NCI-H146 (cell line): ENCODE results near the gene BTBD16.

Experiments used
- DNase-seq: peaks from one replicate; lab custom pipeline; 2025; lab: John Stamatoyannopoulos, UW

Gene BTBD16

GRCh38 chr10:122374237-122374858 lies 103.3 kb downstream of the BTBD16 start, which contains the start of gene PLEKHA1:
Gene PLEKHA1 (plus strand): TSS chr10:122374708. CDS start chr10:122393201, 18,493 bp downstream.
- peak; percentile 94 for DNase-seq

DNA sequence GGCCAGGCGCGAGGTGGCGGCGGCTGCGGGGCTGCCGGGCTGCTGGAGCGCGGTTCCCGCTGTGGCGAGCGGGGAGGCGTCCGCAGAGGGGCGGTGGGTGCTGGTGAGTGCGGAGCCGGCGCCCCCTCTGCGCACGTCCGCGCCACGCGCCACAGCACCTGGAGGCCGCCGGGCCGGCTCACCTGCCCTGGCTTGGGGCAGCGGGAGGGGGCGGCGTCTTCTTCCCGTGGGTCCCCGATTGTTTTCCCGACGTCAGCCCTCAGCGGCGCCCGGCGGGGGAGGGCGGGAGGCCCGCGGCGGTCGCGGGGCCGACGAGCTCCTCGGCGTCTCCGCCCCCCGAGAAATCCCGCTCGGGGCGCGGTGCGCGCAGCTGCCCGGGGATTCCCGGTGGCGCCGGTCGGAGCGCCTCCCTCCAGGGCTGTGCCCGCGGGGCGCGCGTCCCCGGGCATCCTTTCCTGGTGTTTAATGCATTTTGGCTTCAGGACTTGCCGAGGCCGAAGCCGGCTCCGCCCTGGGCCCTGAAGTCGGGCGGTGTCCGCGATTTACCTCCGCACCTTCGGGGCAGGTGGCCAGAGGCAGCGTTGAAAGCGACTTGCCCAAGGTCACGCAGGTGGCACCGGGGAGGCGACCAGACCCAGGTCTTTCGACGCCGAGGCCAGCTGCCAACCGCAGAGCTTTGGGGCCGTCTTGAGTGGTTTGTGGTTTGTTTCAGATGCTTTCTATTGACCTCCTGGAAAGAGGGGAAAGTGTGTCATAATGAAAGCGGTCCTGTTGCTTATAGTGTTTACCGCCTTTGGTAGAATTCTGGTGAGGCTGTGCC lies 104.0 kb downstream of the BTBD16 start:
- peak; percentile 80 for DNase-seq

- DNase-seq = no peak
Measured at GRCh38 chr10:122375679-122376160, 104.6 kb downstream of the BTBD16 start.

- DNase-seq = no peak
Measured at GRCh38 chr10:122376364-122376961, 105.4 kb downstream of the BTBD16 start.

DNA sequence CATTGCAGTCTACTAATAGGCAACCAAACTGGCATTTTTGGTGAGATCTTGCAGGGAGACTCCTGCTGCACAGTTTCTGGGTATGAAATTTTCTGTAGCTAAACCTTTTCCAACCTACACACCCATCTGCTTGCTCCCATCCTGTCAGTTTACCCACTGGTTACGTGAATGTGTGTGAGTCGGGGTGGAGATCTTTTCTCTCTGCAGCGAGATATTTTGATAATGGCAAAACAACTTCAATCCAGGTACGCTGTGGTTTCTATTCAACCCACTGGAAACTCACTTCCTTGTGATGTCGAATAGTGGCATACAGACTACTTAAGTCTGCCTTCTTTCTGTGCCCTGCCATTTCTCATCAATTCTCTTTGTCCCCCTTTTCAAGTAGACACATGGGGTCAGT lies 107.9 kb downstream of the BTBD16 start:
- DNase-seq = no peak

GRCh38 chr10:122379537-122379936 lies 108.4 kb downstream of the BTBD16 start:
- DNase-seq = no peak

- no peak for DNase-seq
Measured at GRCh38 chr10:122380703-122381102, 109.6 kb downstream of the BTBD16 start.

DNA sequence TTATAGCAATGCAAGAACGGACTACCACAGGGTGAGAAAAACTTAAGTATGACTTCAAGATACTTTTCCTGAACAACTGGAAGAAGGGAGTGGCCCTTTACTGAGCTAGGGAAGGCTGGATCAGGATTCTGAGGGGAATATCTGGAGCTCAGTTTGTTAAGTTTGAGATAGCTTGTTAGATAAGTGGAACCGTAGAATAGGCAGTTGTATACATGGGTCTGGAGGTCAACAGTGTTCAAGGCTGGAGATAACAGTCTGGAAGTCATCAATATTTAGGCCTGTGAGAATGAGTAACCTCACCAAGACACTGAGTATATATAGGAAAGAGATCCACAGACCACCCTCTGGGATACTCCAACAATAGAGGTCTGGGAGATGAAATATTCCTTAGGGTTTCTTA lies 110.6 kb downstream of the BTBD16 start:
- DNase-seq = no peak

DNA sequence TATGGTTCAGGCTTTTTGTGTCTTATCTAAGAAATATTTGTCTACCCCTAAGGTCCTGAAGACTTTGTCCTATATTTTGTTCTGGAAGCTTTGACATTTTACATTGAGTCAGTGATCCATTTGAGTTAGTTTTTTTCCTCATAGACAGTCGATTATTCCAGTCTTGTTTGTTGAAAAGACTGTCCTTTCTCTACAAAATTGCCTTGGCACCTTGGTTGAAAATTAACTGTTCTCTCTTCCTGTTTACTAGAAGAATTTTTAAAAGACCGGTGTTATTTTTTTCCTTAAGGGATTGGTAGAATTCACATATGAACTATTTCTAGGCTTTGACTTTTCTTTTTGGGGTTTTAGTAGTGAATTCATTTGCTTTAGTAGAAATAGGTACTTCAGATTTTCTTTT lies 115.4 kb downstream of the BTBD16 start:
- DNase-seq = no peak

- no peak for DNase-seq
Measured at GRCh38 chr10:122387572-122387971, 116.5 kb downstream of the BTBD16 start.
